HCT116 (cell line): ENCODE data around the gene MUC21.

ENCODE experiments used
- CTCF ChIP-seq, 3 experiments: fragments of 200-600 bp in 1 of 3; sonication (generic) in 1 of 3; IDR thresholded peaks in 2 of 3; conservative IDR thresholded peaks in 1 of 3; 2 replicates each; pipeline ENCODE4 v1.5.1; 2012 to 2017; ENCODE audit warnings: low read depth in 2 of 3, low read length in 2 of 3, antibody characterized with exemption in 1 of 3, borderline replicate concordance in 1 of 3, control low read depth in 1 of 3, mild to moderate bottlenecking in 1 of 3, mixed read lengths in 1 of 3, mixed run types in 1 of 3, moderate library complexity in 1 of 3; ENCODE audit not compliant: insufficient read depth in 1 of 3
- EZH2 ChIP-seq: fragments of 200-600 bp; sonication (generic); IDR thresholded peaks from 2 replicates; pipeline ENCODE4 v1.6.1; 2017; ENCODE audit warnings: antibody characterized with exemption, mixed run types
- EZH2phosphoT487 ChIP-seq: fragments of 200-600 bp; IDR thresholded peaks from 2 replicates; pipeline ENCODE4 v1.6.1; 2018; ENCODE audit warnings: antibody characterized with exemption, borderline replicate concordance
- FOSL1 ChIP-seq: IDR thresholded peaks from 2 replicates; pipeline ENCODE4 v1.6.1; 2012; ENCODE audit warnings: low read depth
- MAX ChIP-seq: IDR thresholded peaks from 2 replicates; pipeline ENCODE4 v1.6.1; 2012
- POLR2A ChIP-seq: IDR thresholded peaks from 2 replicates; pipeline ENCODE4 v1.7.0; 2011; ENCODE audit warnings: borderline replicate concordance; ENCODE audit not compliant: insufficient read depth, insufficient read length; ENCODE audit errors: extremely low read depth
- POLR2AphosphoS5 ChIP-seq: IDR thresholded peaks from 2 replicates; pipeline ENCODE4 v1.6.1; 2011; ENCODE audit warnings: mild to moderate bottlenecking, low read depth, low read length, moderate library complexity
- RAD21 ChIP-seq: IDR thresholded peaks from 2 replicates; pipeline ENCODE4 v1.6.1; 2012; ENCODE audit warnings: low read depth, mild to moderate bottlenecking
- SRF ChIP-seq: IDR thresholded peaks from 2 replicates; pipeline ENCODE4 v1.6.1; 2012; ENCODE audit warnings: low read depth
- ZFX ChIP-seq: fragments of 450-650 bp; IDR thresholded peaks from 2 replicates; pipeline ENCODE4 v1.6.1; 2017
- ZNF274 ChIP-seq: fragments of 200-500 bp; sonication (Bioruptor generic); IDR thresholded peaks from 2 replicates; pipeline ENCODE4 v1.6.1; 2014; ENCODE audit warnings: mild to moderate bottlenecking, low read depth, low read length, inconsistent platforms
- TF ChIP-seq, protein P1 (sequence below): IDR thresholded peaks from 2 replicates; pipeline ENCODE4 v1.6.1; 2012; ENCODE audit warnings: low read depth

GRCh38 chr6:30947231-30947630 lies 36.3 kb upstream of the MUC21 start:
- TF ChIP-seq EZH2phosphoT487 (no peak), POLR2A (no peak), CTCF (IDR thresholded peaks at IDR 0.05 in 2 of 3, conservative IDR thresholded peaks at IDR 0.05 in 1 of 3; ENCODE audit: borderline replicate concordance in 1 of 3, insufficient read depth in 1 of 3, low read depth in 2 of 3, low read length in 2 of 3) (no peak), ZFX (no peak), EZH2 (no peak), POLR2AphosphoS5 (no peak), SRF (no peak), RAD21 (no peak), ZNF274 (no peak), MAX (no peak), FOSL1 (no peak)
- TF ChIP-seq, protein P1, sequence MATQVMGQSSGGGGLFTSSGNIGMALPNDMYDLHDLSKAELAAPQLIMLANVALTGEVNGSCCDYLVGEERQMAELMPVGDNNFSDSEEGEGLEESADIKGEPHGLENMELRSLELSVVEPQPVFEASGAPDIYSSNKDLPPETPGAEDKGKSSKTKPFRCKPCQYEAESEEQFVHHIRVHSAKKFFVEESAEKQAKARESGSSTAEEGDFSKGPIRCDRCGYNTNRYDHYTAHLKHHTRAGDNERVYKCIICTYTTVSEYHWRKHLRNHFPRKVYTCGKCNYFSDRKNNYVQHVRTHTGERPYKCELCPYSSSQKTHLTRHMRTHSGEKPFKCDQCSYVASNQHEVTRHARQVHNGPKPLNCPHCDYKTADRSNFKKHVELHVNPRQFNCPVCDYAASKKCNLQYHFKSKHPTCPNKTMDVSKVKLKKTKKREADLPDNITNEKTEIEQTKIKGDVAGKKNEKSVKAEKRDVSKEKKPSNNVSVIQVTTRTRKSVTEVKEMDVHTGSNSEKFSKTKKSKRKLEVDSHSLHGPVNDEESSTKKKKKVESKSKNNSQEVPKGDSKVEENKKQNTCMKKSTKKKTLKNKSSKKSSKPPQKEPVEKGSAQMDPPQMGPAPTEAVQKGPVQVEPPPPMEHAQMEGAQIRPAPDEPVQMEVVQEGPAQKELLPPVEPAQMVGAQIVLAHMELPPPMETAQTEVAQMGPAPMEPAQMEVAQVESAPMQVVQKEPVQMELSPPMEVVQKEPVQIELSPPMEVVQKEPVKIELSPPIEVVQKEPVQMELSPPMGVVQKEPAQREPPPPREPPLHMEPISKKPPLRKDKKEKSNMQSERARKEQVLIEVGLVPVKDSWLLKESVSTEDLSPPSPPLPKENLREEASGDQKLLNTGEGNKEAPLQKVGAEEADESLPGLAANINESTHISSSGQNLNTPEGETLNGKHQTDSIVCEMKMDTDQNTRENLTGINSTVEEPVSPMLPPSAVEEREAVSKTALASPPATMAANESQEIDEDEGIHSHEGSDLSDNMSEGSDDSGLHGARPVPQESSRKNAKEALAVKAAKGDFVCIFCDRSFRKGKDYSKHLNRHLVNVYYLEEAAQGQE: no peak
